ENCODE results near the gene UNC45A. TPM values are rescaled to one million over a fixed set of nuclear protein-coding genes. Genes with fewer than 3 reads are reported as not detected.
"Not testable (repeated sequence)": the region's sequence is repeated elsewhere in the genome, so short reads cannot be mapped to it uniquely, and the experiment has no call there.

Gene UNC45A
- total RNA-seq, 1 donor, result 66.5 TPM

DNA sequence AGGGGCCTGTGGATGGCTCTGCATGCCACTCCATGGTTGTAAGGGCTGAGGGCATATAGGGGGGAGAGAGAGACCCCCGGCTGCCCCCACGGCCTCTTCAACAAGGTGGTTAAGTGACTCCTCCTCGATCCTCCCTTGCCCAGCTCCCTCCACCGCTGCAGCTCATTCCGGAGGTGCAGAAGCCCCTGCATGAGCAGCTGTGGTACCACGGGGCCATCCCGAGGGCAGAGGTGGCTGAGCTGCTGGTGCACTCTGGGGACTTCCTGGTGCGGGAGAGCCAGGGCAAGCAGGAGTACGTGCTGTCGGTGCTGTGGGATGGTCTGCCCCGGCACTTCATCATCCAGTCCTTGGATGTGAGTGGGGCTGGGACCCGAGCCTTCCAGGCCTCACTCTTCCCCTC lies 44.2 kb upstream of the UNC45A start:
- TF ChIP-seq, protein P1, sequence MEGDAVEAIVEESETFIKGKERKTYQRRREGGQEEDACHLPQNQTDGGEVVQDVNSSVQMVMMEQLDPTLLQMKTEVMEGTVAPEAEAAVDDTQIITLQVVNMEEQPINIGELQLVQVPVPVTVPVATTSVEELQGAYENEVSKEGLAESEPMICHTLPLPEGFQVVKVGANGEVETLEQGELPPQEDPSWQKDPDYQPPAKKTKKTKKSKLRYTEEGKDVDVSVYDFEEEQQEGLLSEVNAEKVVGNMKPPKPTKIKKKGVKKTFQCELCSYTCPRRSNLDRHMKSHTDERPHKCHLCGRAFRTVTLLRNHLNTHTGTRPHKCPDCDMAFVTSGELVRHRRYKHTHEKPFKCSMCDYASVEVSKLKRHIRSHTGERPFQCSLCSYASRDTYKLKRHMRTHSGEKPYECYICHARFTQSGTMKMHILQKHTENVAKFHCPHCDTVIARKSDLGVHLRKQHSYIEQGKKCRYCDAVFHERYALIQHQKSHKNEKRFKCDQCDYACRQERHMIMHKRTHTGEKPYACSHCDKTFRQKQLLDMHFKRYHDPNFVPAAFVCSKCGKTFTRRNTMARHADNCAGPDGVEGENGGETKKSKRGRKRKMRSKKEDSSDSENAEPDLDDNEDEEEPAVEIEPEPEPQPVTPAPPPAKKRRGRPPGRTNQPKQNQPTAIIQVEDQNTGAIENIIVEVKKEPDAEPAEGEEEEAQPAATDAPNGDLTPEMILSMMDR (IDR thresholded peaks at IDR 0.05; ENCODE audit: insufficient read depth, low read length), result no peak
- H3K4me3 ChIP-seq (ENCODE audit: low read depth, low read length), result no peak overlapping the region
- DNase-seq (ENCODE audit: low read depth), result no peak

DNA sequence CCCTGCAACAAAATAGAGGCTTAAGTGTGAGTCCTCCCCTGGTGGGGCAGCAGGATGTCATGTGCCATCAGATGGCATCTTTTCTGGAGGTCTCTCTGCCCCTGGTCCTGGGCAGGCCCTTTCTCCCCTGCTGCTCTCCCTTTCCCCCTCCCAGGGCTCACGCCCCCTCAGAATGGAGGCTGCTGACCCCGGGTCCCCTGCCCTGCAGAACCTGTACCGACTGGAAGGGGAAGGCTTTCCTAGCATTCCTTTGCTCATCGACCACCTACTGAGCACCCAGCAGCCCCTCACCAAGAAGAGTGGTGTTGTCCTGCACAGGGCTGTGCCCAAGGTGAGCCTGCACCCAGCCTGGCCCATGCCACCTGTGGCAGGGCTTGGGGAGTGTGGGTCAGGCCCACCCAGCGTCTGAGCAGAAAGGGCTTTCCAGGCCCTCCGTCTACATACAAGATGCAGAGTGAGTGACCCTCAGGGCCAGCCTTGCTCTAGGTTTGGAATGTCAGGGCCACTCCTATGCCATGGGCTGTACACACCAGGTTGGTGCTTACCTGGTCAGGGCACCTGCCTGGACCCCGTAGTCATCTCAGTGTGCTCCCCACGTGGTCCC lies 43.6 kb upstream of the UNC45A start:
- no peak overlapping the region for H3K4me3 ChIP-seq (ENCODE audit: low read depth, low read length)
- TF ChIP-seq, protein P1 (IDR thresholded peaks at IDR 0.05; ENCODE audit: insufficient read depth, low read length), result no peak
- DNase-seq (ENCODE audit: low read depth), result no peak

DNA sequence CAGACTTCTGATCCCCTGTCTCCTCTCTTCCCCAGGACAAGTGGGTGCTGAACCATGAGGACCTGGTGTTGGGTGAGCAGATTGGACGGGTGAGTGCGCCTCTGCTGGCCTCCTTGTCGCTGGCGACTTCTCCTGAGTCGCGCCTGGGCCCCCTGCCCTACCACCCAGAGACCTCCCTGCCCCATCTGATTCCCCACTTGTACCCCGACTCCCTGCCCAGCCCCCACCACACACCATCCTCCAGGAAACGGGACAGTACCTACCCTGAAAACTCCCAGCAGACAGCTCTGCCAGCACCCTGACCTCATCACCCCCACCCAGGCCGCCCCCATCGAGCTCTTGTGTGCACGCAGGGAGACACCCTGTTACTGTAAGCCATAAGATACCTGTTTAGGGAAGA lies 43.1 kb upstream of the UNC45A start:
- H3K4me3 ChIP-seq (ENCODE audit: low read depth, low read length), result no peak overlapping the region
- TF ChIP-seq, protein P1 (IDR thresholded peaks at IDR 0.05; ENCODE audit: insufficient read depth, low read length), result no peak
- no peak for DNase-seq (ENCODE audit: low read depth)

DNA sequence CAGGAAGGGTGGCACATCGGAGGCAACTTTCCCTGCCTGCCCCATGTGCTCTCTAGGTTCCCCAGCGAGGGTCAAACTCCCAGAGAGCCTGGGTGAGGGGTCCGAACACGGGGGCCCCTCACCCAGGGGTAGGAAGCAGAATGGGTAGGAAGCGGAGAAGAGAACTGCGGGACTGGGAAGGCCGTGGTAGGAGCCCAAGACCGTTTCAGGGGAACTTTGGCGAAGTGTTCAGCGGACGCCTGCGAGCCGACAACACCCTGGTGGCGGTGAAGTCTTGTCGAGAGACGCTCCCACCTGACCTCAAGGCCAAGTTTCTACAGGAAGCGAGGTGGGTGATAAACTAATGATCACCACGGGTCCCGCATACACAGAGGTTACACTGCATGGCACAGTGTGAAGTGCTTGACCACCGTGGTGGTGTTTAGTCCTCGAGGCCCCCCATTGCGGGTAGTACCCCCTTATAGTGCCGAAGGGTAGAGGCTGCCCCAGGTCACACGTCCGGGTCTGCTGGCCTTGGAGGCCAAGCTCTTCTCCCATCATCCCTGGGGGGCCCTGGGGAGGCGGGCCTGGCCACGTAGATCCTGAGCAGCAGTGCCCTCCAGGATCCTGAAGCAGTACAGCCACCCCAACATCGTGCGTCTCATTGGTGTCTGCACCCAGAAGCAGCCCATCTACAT lies 42.4 kb upstream of the UNC45A start:
- DNase-seq (ENCODE audit: low read depth), result no peak
- TF ChIP-seq, protein P1 (IDR thresholded peaks at IDR 0.05; ENCODE audit: insufficient read depth, low read length), result no peak
- no peak overlapping the region for H3K4me3 ChIP-seq (ENCODE audit: low read depth, low read length)

DNA sequence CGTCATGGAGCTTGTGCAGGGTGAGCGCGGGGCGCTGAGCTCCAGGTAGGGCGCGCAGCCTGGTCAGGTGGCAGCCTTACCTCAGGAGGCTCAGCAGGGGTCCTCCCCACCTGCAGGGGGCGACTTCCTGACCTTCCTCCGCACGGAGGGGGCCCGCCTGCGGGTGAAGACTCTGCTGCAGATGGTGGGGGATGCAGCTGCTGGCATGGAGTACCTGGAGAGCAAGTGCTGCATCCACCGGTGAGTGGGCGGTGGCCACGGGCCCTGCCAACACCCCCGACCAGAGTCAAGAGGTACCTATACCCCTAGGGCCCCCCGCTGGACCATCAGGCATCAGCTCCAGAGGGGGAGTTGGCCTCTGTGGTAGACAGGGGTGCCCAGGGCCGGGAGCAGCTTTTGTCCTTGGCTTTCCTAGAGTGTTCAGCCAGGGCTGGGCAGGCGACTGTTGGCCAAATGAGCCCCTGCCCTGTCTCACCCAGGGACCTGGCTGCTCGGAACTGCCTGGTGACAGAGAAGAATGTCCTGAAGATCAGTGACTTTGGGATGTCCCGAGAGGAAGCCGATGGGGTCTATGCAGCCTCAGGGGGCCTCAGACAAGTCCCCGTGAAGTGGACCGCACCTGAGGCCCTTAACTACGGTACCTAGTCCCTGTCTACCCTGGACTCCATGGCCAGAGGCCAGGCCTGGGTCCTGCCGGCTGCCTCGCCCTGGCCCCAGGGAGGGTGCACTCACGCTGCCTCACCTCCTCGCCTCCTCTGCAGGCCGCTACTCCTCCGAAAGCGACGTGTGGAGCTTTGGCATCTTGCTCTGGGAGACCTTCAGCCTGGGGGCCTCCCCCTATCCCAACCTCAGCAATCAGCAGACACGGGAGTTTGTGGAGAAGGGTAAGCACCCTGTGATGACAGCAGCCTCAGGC lies 41.7 kb upstream of the UNC45A start:
- DNase-seq (ENCODE audit: low read depth), result no peak
- TF ChIP-seq, protein P1 (IDR thresholded peaks at IDR 0.05; ENCODE audit: insufficient read depth, low read length), result no peak

DNA sequence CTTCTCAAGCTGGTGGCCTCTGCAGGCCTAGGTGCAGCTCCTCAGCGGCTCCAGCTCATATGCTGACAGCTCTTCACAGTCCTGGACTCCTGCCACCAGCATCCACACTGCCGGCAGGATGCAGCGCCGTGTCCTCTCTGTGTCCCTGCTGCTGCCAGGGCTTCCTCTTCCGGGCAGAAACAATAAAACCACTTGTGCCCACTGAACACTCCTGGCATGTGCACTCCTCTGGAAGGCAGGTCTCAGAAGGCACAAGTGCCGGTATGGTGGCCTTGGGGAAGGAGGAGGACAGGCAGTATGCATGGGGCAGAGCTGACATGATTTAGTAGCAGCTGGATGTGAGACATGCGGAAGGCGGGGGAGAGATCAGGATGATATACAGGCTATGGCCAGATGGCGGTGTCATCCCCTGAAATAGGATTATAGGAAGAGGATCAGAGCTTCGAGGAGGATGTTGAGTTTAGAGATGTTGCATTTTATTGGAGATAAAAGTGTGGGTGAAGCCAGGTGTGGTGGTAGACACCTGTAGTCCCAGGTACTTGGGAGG lies 39.4 kb upstream of the UNC45A start:
- TF ChIP-seq, protein P1 (IDR thresholded peaks at IDR 0.05; ENCODE audit: insufficient read depth, low read length), result no peak
- no peak overlapping the region for H3K4me3 ChIP-seq (ENCODE audit: low read depth, low read length)
- DNase-seq (ENCODE audit: low read depth), result no peak

More for the DNA sequence above, 41.7 kb upstream of the UNC45A start:
- H3K4me3 ChIP-seq (ENCODE audit: low read depth, low read length), result no peak overlapping the region

DNA sequence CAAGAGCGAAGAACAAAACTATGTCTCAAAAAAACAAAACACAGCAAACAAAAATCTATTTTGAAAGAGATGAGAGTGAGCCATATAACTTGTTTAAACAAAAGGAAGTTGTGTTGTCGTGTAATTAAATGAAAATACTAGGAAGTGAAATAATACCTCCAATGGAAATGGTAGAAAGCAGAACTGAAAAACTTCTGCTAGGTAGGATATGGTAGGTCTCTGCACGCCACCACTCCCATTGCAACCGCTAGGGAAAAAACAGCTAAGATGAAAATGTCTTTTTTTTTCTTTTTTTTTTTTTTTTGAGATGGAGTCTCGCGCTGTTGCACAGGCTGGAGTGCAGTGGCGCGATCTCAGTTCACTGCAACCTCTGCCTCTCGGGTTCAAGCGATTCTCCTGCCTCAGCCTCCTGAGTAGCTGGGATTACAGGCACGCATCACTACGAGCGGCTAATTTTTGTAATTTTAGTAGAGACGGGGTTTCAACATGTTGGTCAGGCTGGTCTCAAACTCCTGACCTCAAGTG lies 37.9 kb upstream of the UNC45A start:
- not testable (repeated sequence) for DNase-seq (ENCODE audit: low read depth); H3K4me3 ChIP-seq (ENCODE audit: low read depth, low read length)
